Astrocyte (in vitro differentiated cells and primary cell): ENCODE results near the gene ASPSCR1.

ENCODE experiments used
- CTCF ChIP-seq: IDR thresholded peaks from 2 replicates; pipeline ENCODE4 v1.5.1; 2011; ENCODE audit warnings: low read depth, mild to moderate bottlenecking, inconsistent platforms, low read length, moderate library complexity; ENCODE audit not compliant: insufficient read depth
- EZH2 ChIP-seq: IDR thresholded peaks from 2 replicates; pipeline ENCODE4 v1.6.1; 2012; ENCODE audit warnings: mild to moderate bottlenecking, low read length, inconsistent platforms; ENCODE audit not compliant: insufficient read depth

GRCh38 chr17:81990836-81991683, 13.6 kb downstream of the ASPSCR1 start:
- TF ChIP-seq CTCF (no peak), EZH2 (no peak)
